ENCODE measurements around the gene SST. TPM values are rescaled to one million over a fixed set of nuclear protein-coding genes. Genes with fewer than 3 reads are reported as not detected.

The SST gene
- total RNA-seq, 4 donors from 2014 or later: not detected

GRCh38 chr3:187641320-187642016 is 28.7 kb downstream of the SST start:
- no peak for TF ChIP-seq CTCF (IDR thresholded peaks at IDR 0.05; ENCODE audit: low read depth)

GRCh38 chr3:187640569-187641059 is 29.6 kb downstream of the SST start:
- TF ChIP-seq CTCF (IDR thresholded peaks at IDR 0.05; ENCODE audit: low read depth): no peak

GRCh38 chr3:187639927-187640568 is 30.1 kb downstream of the SST start:
- no peak for TF ChIP-seq CTCF (IDR thresholded peaks at IDR 0.05; ENCODE audit: low read depth)

GRCh38 chr3:187636528-187636927 is 33.7 kb downstream of the SST start:
- TF ChIP-seq CTCF (IDR thresholded peaks at IDR 0.05; ENCODE audit: low read depth): no peak

GRCh38 chr3:187630404-187630803 is 39.8 kb downstream of the SST start:
- TF ChIP-seq CTCF (IDR thresholded peaks at IDR 0.05; ENCODE audit: low read depth): no peak

GRCh38 chr3:187629711-187630110 is 40.5 kb downstream of the SST start:
- no peak for TF ChIP-seq CTCF (IDR thresholded peaks at IDR 0.05; ENCODE audit: low read depth)

- no peak for TF ChIP-seq CTCF (IDR thresholded peaks at IDR 0.05; ENCODE audit: low read depth)
These were observed 42.0 kb downstream of the SST start for GRCh38 chr3:187628169-187628568.

Measured in subcutaneous adipose tissue (tissue), 4 donors.